ENCODE results near the gene EGFL6.

DNA sequence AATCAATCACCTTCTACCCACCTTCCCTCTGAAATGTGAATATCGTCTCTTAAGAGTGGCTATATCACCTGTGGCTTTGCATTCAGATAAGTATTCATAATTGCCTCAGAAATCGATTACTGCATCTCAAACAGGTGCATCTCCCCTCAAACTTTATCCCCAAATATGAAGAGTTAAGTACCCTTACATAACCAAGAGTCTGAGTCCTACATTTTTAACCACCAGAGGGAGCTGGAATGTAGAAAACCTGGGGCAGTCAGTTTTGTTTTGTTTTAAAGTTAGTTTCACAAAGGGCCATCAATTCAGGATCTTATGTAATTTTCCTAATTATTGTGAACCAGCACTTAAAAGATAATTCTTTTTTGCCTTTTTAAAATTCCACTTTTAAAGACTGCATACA is 89.2 kb downstream of the EGFL6 start:
- no peak for TF ChIP-seq POLR2AphosphoS5 (IDR thresholded peaks at IDR 0.05; ENCODE audit: low read depth, low read length)
- no peak for TF ChIP-seq MEIS1 (CRISPR knock-in tag; IDR thresholded peaks at IDR 0.05; ENCODE audit: borderline replicate concordance)
- TF ChIP-seq SP1 (IDR thresholded peaks at IDR 0.05): no peak
- TF ChIP-seq SP1 (CRISPR knock-in tag; IDR thresholded peaks at IDR 0.05): no peak
- TF ChIP-seq, protein P1, sequence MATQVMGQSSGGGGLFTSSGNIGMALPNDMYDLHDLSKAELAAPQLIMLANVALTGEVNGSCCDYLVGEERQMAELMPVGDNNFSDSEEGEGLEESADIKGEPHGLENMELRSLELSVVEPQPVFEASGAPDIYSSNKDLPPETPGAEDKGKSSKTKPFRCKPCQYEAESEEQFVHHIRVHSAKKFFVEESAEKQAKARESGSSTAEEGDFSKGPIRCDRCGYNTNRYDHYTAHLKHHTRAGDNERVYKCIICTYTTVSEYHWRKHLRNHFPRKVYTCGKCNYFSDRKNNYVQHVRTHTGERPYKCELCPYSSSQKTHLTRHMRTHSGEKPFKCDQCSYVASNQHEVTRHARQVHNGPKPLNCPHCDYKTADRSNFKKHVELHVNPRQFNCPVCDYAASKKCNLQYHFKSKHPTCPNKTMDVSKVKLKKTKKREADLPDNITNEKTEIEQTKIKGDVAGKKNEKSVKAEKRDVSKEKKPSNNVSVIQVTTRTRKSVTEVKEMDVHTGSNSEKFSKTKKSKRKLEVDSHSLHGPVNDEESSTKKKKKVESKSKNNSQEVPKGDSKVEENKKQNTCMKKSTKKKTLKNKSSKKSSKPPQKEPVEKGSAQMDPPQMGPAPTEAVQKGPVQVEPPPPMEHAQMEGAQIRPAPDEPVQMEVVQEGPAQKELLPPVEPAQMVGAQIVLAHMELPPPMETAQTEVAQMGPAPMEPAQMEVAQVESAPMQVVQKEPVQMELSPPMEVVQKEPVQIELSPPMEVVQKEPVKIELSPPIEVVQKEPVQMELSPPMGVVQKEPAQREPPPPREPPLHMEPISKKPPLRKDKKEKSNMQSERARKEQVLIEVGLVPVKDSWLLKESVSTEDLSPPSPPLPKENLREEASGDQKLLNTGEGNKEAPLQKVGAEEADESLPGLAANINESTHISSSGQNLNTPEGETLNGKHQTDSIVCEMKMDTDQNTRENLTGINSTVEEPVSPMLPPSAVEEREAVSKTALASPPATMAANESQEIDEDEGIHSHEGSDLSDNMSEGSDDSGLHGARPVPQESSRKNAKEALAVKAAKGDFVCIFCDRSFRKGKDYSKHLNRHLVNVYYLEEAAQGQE (IDR thresholded peaks at IDR 0.05; ENCODE audit: borderline replicate concordance in 1 of 2, low read depth in 1 of 2, low read length in 2 of 2): no peak
- TF ChIP-seq STAT5B (CRISPR knock-in tag; IDR thresholded peaks at IDR 0.05): no peak
- no peak for TF ChIP-seq FOXK1 (CRISPR knock-in tag; IDR thresholded peaks at IDR 0.05; ENCODE audit: borderline replicate concordance, low read depth)
- TF ChIP-seq NR2C2 (CRISPR knock-in tag; IDR thresholded peaks at IDR 0.05; ENCODE audit: borderline replicate concordance): no peak
- TF ChIP-seq SALL2 (CRISPR knock-in tag; IDR thresholded peaks at IDR 0.05): no peak
- no peak for TF ChIP-seq U2AF2 (IDR thresholded peaks at IDR 0.05; ENCODE audit: low read depth, low read length)
- no peak for TF ChIP-seq ZBTB21 (CRISPR knock-in tag; IDR thresholded peaks at IDR 0.05)
